Ishikawa (cell line): Measurements from ENCODE around the gene MYH10.

Experiments
- CEBPB ChIP-seq: IDR thresholded peaks from 2 replicates; pipeline ENCODE4 v1.6.1; 2012
- CREB1 ChIP-seq: IDR thresholded peaks from 2 replicates; pipeline ENCODE4 v1.6.1; 2012; ENCODE audit warnings: low read depth
- EGR1 ChIP-seq: IDR thresholded peaks from 2 replicates; pipeline ENCODE4 v1.6.1; 2012
- EP300 ChIP-seq: IDR thresholded peaks from 2 replicates; pipeline ENCODE4 v1.6.1; 2012; ENCODE audit warnings: borderline replicate concordance
- FOXM1 ChIP-seq: IDR thresholded peaks from 2 replicates; pipeline ENCODE4 v1.6.1; 2012; ENCODE audit warnings: low read depth, borderline replicate concordance
- NFIC ChIP-seq: IDR thresholded peaks from 2 replicates; pipeline ENCODE4 v1.6.1; 2012
- RAD21 ChIP-seq: IDR thresholded peaks from 2 replicates; pipeline ENCODE4 v1.6.1; 2012; ENCODE audit warnings: low read depth
- TAF1 ChIP-seq: IDR thresholded peaks from 2 replicates; pipeline ENCODE4 v1.6.1; 2012; ENCODE audit warnings: low read depth, mild to moderate bottlenecking
- TCF12 ChIP-seq: IDR thresholded peaks from 2 replicates; pipeline ENCODE4 v1.6.1; 2012; ENCODE audit warnings: low read depth
- TEAD4 ChIP-seq: IDR thresholded peaks from 2 replicates; pipeline ENCODE4 v1.6.1; 2012
- USF1 ChIP-seq: IDR thresholded peaks from 2 replicates; pipeline ENCODE4 v1.6.1; 2012
- YY1 ChIP-seq: IDR thresholded peaks from 2 replicates; pipeline ENCODE4 v1.6.1; 2012; ENCODE audit warnings: low read depth
- ZBTB7A ChIP-seq: IDR thresholded peaks from 2 replicates; pipeline ENCODE4 v1.6.1; 2012; ENCODE audit warnings: low read depth
- TF ChIP-seq, protein P1 (sequence below): IDR thresholded peaks from 2 replicates; pipeline ENCODE4 v1.6.1; 2012
- TF ChIP-seq, protein P2 (sequence below): IDR thresholded peaks from 2 replicates; pipeline ENCODE4 v1.6.1; 2012; ENCODE audit warnings: low read depth, mild to moderate bottlenecking

MYH10 gene

DNA sequence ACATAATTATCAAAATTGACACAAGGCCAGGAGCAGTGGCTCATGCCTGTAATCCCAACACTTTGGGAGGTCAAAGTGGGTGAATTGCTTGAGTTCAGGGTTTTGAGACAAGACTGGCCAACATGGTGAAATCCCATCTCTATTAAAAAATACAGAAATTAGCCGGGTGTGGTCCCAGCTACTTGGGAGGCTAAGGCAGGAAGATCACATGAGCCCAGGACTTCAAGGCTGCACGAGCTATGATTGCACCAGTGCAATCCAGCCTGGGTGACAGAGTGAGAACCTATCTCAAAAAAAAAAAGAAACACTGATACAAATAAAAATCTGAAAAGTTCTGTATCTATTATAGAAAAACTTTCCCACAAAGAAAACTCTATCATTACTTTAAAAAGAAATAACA, 15.5 kb downstream of the MYH10 start:
- no peak for TF ChIP-seq TAF1
- no peak for TF ChIP-seq NFIC
- no peak for TF ChIP-seq CEBPB
- TF ChIP-seq ZBTB7A = no peak
- TF ChIP-seq, protein P1, sequence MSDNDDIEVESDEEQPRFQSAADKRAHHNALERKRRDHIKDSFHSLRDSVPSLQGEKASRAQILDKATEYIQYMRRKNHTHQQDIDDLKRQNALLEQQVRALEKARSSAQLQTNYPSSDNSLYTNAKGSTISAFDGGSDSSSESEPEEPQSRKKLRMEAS = no peak
- TF ChIP-seq EP300 = no peak
- no peak for TF ChIP-seq CREB1
- TF ChIP-seq RAD21 = no peak
- no peak for TF ChIP-seq EGR1
- no peak for TF ChIP-seq TCF12

DNA sequence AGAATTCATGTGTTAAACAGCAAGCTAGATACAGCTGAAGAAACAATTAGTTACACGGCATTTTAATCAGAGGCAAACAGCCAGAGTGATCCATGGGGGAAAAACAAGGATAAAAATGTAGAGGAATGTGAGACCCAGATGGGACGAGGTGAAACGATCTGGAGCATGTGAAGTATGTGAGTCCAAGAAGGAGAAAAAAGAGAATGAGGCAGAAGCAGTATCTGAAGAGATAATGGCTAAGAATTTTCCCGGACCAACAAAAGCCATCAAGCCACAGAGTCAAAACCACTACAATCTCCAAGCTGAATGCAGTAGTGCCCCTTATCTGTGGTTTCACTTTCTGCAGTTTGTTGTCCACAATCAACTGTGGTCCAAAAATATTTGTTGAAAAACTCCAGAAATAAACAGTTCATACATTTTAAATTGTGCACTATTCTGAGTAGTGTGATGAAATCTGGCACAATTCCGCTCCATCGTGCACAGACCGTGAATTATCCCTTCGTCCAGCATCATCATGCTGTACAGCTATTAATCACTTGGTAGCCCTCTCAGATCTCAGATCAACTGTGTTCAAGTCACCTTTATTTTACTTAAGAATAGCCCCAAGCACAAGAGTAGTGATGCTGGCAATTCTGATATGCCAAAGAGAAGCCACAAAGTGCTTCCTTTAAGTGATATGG, 18.8 kb downstream of the MYH10 start:
- TF ChIP-seq YY1 (no peak), TEAD4 (no peak), ZBTB7A (no peak), USF1 (no peak), FOXM1 (no peak)
- TF ChIP-seq, protein P2, sequence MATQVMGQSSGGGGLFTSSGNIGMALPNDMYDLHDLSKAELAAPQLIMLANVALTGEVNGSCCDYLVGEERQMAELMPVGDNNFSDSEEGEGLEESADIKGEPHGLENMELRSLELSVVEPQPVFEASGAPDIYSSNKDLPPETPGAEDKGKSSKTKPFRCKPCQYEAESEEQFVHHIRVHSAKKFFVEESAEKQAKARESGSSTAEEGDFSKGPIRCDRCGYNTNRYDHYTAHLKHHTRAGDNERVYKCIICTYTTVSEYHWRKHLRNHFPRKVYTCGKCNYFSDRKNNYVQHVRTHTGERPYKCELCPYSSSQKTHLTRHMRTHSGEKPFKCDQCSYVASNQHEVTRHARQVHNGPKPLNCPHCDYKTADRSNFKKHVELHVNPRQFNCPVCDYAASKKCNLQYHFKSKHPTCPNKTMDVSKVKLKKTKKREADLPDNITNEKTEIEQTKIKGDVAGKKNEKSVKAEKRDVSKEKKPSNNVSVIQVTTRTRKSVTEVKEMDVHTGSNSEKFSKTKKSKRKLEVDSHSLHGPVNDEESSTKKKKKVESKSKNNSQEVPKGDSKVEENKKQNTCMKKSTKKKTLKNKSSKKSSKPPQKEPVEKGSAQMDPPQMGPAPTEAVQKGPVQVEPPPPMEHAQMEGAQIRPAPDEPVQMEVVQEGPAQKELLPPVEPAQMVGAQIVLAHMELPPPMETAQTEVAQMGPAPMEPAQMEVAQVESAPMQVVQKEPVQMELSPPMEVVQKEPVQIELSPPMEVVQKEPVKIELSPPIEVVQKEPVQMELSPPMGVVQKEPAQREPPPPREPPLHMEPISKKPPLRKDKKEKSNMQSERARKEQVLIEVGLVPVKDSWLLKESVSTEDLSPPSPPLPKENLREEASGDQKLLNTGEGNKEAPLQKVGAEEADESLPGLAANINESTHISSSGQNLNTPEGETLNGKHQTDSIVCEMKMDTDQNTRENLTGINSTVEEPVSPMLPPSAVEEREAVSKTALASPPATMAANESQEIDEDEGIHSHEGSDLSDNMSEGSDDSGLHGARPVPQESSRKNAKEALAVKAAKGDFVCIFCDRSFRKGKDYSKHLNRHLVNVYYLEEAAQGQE = no peak
- TF ChIP-seq, protein P1 = no peak

GRCh38 chr17:8611137-8611536, 19.4 kb downstream of the MYH10 start:
- no peak for TF ChIP-seq EP300
- TF ChIP-seq YY1 = no peak
- no peak for TF ChIP-seq FOXM1
- TF ChIP-seq TAF1 = no peak
- TF ChIP-seq TEAD4 = no peak
- TF ChIP-seq ZBTB7A = no peak
- no peak for TF ChIP-seq USF1
- TF ChIP-seq, protein P1 = no peak
- no peak for TF ChIP-seq RAD21
- TF ChIP-seq TCF12 = no peak
- TF ChIP-seq CREB1 = no peak
- no peak for TF ChIP-seq CEBPB
- no peak for TF ChIP-seq NFIC
- TF ChIP-seq, protein P2 = no peak
- no peak for TF ChIP-seq EGR1

- TF ChIP-seq RAD21 (no peak), EP300 (no peak), USF1 (no peak), CREB1 (no peak), ZBTB7A (no peak)
These were observed 20.0 kb downstream of the MYH10 start for GRCh38 chr17:8610558-8610957.

GRCh38 chr17:8609910-8610309, 20.6 kb downstream of the MYH10 start:
- TF ChIP-seq CREB1 = no peak
- TF ChIP-seq, protein P1 = no peak
- no peak for TF ChIP-seq ZBTB7A
- no peak for TF ChIP-seq FOXM1
- TF ChIP-seq YY1 = no peak
- TF ChIP-seq, protein P2 = no peak
- TF ChIP-seq NFIC = no peak
- no peak for TF ChIP-seq TAF1
- no peak for TF ChIP-seq CEBPB
